ENCODE measurements around the gene PADI1.

Gene PADI1

DNA sequence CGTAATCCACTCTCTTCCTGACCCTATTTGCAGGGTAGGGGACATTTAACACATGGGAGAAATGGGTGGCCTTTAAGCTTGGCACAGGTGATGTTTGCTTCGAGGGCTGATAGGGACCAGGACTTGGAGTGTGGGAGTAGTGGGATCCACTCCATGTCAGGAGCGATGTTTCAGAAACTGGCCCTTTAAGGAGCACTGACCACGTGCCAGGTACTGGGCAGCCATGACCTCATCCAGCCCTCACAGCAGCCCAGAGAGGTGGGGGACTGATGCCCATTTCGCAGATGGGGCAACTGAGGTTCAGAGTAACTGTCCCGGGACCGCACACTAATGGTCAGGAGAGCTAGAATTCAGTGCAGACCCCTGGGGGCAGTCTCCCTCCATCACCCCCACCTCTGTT, 55.3 kb downstream of the PADI1 start:
- peaks cover 4% of the 10 kb centered on the region for H3K27me3 ChIP-seq (ENCODE audit: control insufficient read depth, insufficient read depth, low read length)
- no peak overlapping the region for H3K4me3 ChIP-seq (ENCODE audit: low read length)
- no peaks in the 10 kb centered on the region for H3K9me3 ChIP-seq (ENCODE audit: control insufficient read depth, low read length)
- no peaks in the 10 kb centered on the region for H3K36me3 ChIP-seq (ENCODE audit: control insufficient read depth, insufficient read depth, low read length)
- no peaks in the 10 kb centered on the region for H3K4me1 ChIP-seq (ENCODE audit: control insufficient read depth, insufficient read depth, low read length)
- H3K9ac ChIP-seq (ENCODE audit: low read length), result no peak overlapping the region

DNA sequence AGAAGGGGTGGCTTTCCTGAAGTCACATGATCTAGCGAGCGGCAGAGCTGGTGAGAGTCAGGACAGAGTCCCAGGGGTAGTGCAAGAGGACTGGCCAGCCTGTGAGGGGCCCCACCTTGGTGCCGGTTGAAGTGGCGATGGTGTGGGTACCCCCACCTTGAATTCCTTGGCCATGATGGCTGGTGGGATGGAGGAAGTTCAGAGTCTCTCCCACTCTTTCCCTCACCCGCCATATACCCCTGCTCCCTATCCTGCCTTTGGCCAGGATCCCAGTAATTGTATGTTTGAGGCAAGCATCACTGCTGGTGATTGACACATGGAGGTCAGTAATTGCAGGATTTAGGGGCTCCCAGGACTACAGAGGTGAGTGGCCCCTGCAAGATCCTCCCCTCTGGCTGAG, 55.8 kb downstream of the PADI1 start:
- Histone ChIP-seq H3K9me3 (ENCODE audit: control insufficient read depth, low read length) (no peaks in the 10 kb centered on the region), H3K4me3 (ENCODE audit: low read length) (no peak overlapping the region), H3K9ac (ENCODE audit: low read length) (no peak overlapping the region)

DNA sequence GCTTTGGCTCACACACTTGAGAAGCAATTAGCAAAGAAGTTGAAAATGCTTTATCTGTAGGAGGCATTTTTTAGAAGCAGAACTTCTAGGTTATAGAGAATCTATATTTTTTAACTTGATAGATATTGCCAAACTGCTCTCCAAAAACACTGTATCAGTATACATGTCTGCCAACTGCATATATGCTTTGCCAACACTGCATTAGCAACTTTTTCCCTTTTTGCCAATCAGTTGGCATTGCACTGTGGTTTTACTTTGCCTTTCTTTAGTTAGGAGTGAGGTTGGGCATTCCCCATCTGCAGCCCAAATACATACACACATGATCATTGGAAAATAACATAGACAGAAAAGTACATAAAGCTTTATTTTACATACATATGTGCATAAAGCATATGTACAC, 59.0 kb downstream of the PADI1 start:
- Histone ChIP-seq H3K9ac (ENCODE audit: low read length) (no peak overlapping the region), H3K4me1 (ENCODE audit: control insufficient read depth, insufficient read depth, low read length) (no peaks in the 10 kb centered on the region), H3K27me3 (ENCODE audit: control insufficient read depth, insufficient read depth, low read length) (peaks cover 4% of the 10 kb centered on the region), H3K36me3 (ENCODE audit: control insufficient read depth, insufficient read depth, low read length) (no peaks in the 10 kb centered on the region), H3K9me3 (ENCODE audit: control insufficient read depth, low read length) (no peaks in the 10 kb centered on the region), H3K4me3 (ENCODE audit: low read length) (no peak overlapping the region)

More for the DNA sequence above, 55.8 kb downstream of the PADI1 start:
- peaks cover 4% of the 10 kb centered on the region for H3K27me3 ChIP-seq (ENCODE audit: control insufficient read depth, insufficient read depth, low read length)
- H3K36me3 ChIP-seq (ENCODE audit: control insufficient read depth, insufficient read depth, low read length), result no peaks in the 10 kb centered on the region
- no peaks in the 10 kb centered on the region for H3K4me1 ChIP-seq (ENCODE audit: control insufficient read depth, insufficient read depth, low read length)

DNA sequence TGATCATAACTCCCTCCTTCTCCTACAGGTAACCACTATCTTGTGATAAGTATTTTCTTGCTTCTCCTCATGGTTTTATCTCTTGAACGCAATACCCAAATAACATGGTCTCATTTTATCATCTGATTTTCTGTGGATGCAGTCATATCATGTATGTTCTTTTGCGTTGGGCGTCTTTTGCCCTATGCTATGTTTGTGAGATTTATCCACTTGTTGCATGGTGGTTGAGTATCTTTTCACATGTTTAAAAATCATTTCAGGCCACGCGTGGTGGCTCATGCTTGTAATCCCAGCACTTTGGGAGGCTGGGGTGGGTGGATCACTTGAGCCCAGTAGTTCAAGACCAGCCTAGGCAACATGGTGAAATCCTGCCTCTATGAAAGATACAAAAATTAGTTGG, 59.5 kb downstream of the PADI1 start:
- no peaks in the 10 kb centered on the region for H3K9me3 ChIP-seq (ENCODE audit: control insufficient read depth, low read length)
- H3K36me3 ChIP-seq (ENCODE audit: control insufficient read depth, insufficient read depth, low read length), result no peaks in the 10 kb centered on the region
- H3K4me1 ChIP-seq (ENCODE audit: control insufficient read depth, insufficient read depth, low read length), result no peaks in the 10 kb centered on the region
- no peak overlapping the region for H3K9ac ChIP-seq (ENCODE audit: low read length)
- peaks cover 4% of the 10 kb centered on the region for H3K27me3 ChIP-seq (ENCODE audit: control insufficient read depth, insufficient read depth, low read length)
- H3K4me3 ChIP-seq (ENCODE audit: low read length), result no peak overlapping the region

DNA sequence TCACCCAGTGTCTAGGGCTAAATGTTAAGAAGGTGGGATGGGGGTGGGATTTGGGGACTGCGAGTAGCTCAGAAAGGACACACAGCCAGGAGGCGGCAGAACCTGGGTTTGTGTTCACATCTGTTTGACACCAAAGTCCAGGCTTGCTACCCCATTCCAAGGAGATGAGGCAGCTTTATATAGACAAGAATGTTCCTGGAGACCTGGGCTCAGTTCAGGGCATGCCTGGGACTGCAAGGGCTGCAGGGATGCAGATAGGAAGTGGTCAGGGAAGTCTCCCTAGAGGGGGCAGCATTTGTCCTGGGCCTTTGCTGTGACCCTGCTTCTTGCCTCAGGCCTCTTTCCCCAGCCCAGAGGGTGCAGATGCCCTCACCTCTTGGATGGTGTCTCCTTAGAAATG, 60.2 kb downstream of the PADI1 start:
- H3K27me3 ChIP-seq (ENCODE audit: control insufficient read depth, insufficient read depth, low read length), result no peaks in the 10 kb centered on the region
- H3K9ac ChIP-seq (ENCODE audit: low read length), result no peak overlapping the region
- H3K36me3 ChIP-seq (ENCODE audit: control insufficient read depth, insufficient read depth, low read length), result no peaks in the 10 kb centered on the region
- no peaks in the 10 kb centered on the region for H3K4me1 ChIP-seq (ENCODE audit: control insufficient read depth, insufficient read depth, low read length)
- no peaks in the 10 kb centered on the region for H3K9me3 ChIP-seq (ENCODE audit: control insufficient read depth, low read length)
- no peak overlapping the region for H3K4me3 ChIP-seq (ENCODE audit: low read length)

DNA sequence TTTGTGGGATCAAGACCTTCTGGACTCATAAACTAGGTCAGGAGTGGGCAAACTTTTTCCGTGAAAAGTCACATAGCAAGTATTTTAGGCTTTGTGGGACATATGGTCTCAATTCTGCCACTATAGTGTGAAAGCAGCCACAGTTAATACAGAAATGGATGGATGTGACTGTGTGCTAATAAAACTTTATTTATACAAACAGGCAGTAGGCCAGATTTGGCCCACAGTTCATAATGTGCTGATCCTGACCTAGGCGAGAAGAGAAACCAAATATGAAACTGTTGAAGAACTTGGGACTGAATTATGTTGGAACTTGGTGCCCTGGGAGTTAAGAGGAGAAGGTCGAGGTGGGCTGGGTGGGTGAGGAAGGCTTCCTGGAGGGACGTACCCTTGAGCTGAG, 61.0 kb downstream of the PADI1 start:
- no peak overlapping the region for H3K9ac ChIP-seq (ENCODE audit: low read length)

DNA sequence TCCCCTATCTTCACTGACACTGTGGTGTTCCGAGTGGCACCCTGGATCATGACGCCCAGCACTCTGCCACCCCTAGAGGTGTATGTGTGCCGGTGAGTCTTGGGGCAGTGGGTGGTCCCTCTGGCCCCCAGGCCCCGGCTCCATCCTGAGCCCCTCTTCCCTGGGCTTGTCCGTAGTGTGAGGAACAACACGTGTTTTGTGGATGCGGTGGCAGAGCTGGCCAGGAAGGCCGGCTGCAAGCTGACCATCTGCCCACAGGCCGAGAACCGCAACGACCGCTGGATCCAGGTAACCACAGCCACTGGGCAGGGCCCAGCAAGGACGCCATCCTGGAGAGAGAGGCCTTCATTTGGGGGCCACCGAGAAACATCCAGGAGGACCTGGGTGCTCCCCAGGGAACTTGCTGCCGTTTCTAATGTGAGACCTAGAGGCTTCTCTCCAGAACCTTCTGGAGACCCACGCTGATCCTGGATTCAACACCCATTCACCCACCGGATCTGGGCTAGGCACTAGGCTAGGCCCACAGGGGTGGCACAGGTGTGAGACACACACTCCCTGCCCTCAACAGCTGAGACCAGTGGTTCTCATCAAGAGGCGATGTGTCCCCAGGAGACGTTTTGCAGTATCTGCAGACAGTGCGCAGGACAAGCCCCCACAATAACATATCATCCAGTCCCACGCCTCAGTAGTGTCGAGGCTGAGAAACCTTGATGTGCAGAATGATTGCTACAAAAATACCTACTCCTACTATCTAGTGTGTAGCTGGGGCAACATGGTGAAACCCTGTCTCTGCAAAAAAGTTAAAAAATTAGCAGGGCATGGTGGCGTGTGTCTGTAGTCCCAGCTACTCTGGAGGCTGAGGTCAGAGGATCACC, 66.2 kb downstream of the PADI1 start:
- Histone ChIP-seq H3K9me3 (ENCODE audit: control insufficient read depth, low read length) (no peaks in the 10 kb centered on the region), H3K36me3 (ENCODE audit: control insufficient read depth, insufficient read depth, low read length) (no peaks in the 10 kb centered on the region), H3K4me3 (ENCODE audit: low read length) (no peak overlapping the region), H3K27me3 (ENCODE audit: control insufficient read depth, insufficient read depth, low read length) (no peaks in the 10 kb centered on the region), H3K9ac (ENCODE audit: low read length) (no peak overlapping the region), H3K4me1 (ENCODE audit: control insufficient read depth, insufficient read depth, low read length) (no peaks in the 10 kb centered on the region)

More for the DNA sequence above, 61.0 kb downstream of the PADI1 start:
- H3K4me3 ChIP-seq (ENCODE audit: low read length), result no peak overlapping the region
- H3K9me3 ChIP-seq (ENCODE audit: control insufficient read depth, low read length), result no peaks in the 10 kb centered on the region
- H3K36me3 ChIP-seq (ENCODE audit: control insufficient read depth, insufficient read depth, low read length), result no peaks in the 10 kb centered on the region
- no peaks in the 10 kb centered on the region for H3K27me3 ChIP-seq (ENCODE audit: control insufficient read depth, insufficient read depth, low read length)
- no peaks in the 10 kb centered on the region for H3K4me1 ChIP-seq (ENCODE audit: control insufficient read depth, insufficient read depth, low read length)

DNA sequence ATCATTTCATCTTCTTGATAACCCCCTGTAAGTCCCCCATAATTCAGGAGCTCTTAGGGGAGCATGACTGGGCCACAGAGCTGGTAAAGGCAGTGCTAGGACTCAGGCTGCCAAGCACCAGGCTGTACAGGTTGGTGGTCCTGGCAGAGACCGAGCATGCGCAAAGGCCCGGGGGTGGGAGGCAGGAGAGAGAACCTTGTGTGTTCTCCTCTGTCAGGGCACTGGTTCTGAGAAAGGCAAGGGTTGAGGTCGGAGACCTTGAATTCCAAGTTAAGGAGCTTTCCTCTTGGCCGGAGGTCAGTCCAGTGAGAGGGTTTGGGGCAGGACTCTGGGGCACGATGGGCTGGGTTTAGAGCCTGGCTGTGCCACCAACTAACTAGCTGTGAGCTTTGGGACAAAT, 67.1 kb downstream of the PADI1 start:
- no peaks in the 10 kb centered on the region for H3K4me1 ChIP-seq (ENCODE audit: control insufficient read depth, insufficient read depth, low read length)
- no peak overlapping the region for H3K4me3 ChIP-seq (ENCODE audit: low read length)
- no peaks in the 10 kb centered on the region for H3K36me3 ChIP-seq (ENCODE audit: control insufficient read depth, insufficient read depth, low read length)

DNA sequence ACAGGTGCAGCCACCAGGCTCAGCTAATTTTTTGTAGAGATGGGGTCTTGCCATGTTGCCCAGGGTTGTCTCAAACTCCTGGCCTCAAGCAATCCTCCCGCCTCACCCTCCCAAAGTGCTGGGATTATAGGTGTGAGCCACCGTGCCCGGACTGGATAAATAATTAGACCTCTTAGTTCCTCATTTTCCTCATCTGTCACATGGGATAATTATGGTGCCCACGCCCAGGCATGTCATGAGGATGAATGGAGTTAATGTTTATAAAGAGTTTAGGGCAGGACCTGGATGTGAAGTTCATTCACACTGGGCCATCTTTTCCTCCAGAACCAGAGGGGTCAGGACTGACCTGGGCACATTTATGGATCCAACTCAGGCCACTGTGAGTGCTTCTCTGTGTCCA, 67.7 kb downstream of the PADI1 start:
- H3K9me3 ChIP-seq (ENCODE audit: control insufficient read depth, low read length), result no peaks in the 10 kb centered on the region
- H3K9ac ChIP-seq (ENCODE audit: low read length), result no peak overlapping the region
- no peaks in the 10 kb centered on the region for H3K4me1 ChIP-seq (ENCODE audit: control insufficient read depth, insufficient read depth, low read length)
- H3K4me3 ChIP-seq (ENCODE audit: low read length), result no peak overlapping the region
- no peaks in the 10 kb centered on the region for H3K36me3 ChIP-seq (ENCODE audit: control insufficient read depth, insufficient read depth, low read length)
- H3K27me3 ChIP-seq (ENCODE audit: control insufficient read depth, insufficient read depth, low read length), result no peaks in the 10 kb centered on the region

More for the DNA sequence above, 67.1 kb downstream of the PADI1 start:
- Histone ChIP-seq H3K9ac (ENCODE audit: low read length) (no peak overlapping the region), H3K9me3 (ENCODE audit: control insufficient read depth, low read length) (no peaks in the 10 kb centered on the region), H3K27me3 (ENCODE audit: control insufficient read depth, insufficient read depth, low read length) (no peaks in the 10 kb centered on the region)

DNA sequence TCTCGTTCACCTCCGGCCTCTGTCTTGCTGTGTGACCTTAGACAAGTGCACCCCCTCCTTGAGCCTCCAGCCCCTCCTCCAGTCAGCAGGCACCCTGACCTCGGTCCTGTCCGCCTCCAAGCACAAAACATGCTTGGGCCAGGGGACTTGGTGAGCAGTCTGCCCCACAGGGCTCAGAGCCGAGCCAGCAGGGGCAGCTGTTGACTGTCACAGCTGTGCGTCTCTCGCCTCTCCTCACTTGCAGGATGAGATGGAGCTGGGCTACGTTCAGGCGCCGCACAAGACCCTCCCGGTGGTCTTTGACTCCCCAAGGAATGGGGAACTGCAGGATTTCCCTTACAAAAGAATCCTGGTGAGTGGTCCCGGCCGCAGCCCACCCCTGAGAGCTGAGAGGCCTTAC, 68.2 kb downstream of the PADI1 start:
- no peaks in the 10 kb centered on the region for H3K4me1 ChIP-seq (ENCODE audit: control insufficient read depth, insufficient read depth, low read length)
- H3K27me3 ChIP-seq (ENCODE audit: control insufficient read depth, insufficient read depth, low read length), result no peaks in the 10 kb centered on the region
- H3K9me3 ChIP-seq (ENCODE audit: control insufficient read depth, low read length), result no peaks in the 10 kb centered on the region
- H3K9ac ChIP-seq (ENCODE audit: low read length), result no peak overlapping the region
- H3K36me3 ChIP-seq (ENCODE audit: control insufficient read depth, insufficient read depth, low read length), result no peaks in the 10 kb centered on the region
- H3K4me3 ChIP-seq (ENCODE audit: low read length), result no peak overlapping the region

DNA sequence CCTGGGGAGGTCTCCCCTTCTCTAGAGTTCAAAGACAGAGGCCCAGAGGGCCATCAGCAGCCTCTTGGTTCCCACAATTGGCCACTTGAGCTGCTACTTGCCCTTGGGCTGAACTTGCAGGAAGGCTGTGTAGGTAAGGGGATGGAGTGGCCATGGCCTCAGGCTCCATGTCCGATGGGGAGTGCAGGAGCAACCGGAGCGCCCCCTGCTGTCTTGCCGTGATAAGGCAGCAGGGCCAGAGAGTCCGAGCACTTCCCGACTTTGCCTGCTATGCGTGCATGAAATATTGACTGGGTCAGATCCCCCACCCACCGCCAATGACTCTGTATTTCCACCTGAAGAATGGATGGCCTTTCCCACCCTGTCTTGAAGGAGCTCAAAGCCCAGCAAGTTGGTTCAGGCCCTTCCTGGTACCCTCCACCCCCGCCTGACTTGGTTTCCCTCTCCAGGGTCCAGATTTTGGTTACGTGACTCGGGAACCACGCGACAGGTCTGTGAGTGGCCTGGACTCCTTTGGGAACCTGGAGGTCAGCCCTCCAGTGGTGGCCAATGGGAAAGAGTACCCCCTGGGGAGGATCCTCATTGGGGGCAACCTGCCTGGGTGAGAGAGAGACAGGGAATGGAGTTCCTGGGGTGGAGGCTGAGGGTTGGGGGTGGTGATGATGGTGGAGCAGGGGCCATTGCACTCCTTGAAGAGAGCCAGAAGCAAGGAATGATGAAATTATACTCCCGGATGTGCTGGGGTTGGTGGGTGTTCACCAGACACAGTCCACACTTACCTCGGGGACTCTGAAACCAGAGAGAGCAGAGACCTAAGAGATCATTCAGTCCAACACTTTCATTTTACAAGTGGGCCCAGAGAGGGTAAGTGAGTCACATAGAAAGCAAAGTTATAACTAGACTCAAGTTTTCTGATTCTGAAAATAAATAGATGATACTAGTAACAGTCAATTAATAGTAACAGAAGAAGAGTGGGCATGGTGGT, 69.5 kb downstream of the PADI1 start:
- no peaks in the 10 kb centered on the region for H3K27me3 ChIP-seq (ENCODE audit: control insufficient read depth, insufficient read depth, low read length)
- no peaks in the 10 kb centered on the region for H3K9me3 ChIP-seq (ENCODE audit: control insufficient read depth, low read length)

DNA sequence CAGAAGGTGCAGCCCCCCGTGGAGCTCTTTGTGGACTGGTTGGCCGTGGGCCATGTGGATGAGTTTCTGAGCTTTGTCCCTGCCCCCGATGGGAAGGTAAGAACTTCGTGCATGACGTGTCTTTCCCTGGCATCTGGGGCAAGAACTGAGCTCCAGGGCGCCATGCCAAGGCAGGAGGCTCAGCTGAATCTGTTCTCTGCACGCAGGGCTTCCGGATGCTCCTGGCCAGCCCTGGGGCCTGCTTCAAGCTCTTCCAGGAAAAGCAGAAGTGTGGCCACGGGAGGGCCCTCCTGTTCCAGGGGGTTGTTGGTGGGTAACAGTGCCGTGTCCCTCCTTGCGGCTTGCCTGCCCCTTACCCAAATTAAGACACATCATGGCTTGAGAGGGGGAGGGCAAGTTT, 71.6 kb downstream of the PADI1 start:
- H3K9me3 ChIP-seq (ENCODE audit: control insufficient read depth, low read length), result no peaks in the 10 kb centered on the region
- H3K4me3 ChIP-seq (ENCODE audit: low read length), result no peak overlapping the region
- H3K9ac ChIP-seq (ENCODE audit: low read length), result no peak overlapping the region
- H3K36me3 ChIP-seq (ENCODE audit: control insufficient read depth, insufficient read depth, low read length), result no peaks in the 10 kb centered on the region
- H3K4me1 ChIP-seq (ENCODE audit: control insufficient read depth, insufficient read depth, low read length), result no peaks in the 10 kb centered on the region
- no peaks in the 10 kb centered on the region for H3K27me3 ChIP-seq (ENCODE audit: control insufficient read depth, insufficient read depth, low read length)

More for the DNA sequence above, 69.5 kb downstream of the PADI1 start:
- Histone ChIP-seq H3K9ac (ENCODE audit: low read length) (no peak overlapping the region), H3K4me1 (ENCODE audit: control insufficient read depth, insufficient read depth, low read length) (no peaks in the 10 kb centered on the region), H3K36me3 (ENCODE audit: control insufficient read depth, insufficient read depth, low read length) (no peaks in the 10 kb centered on the region), H3K4me3 (ENCODE audit: low read length) (no peak overlapping the region)
